Measurements from ENCODE around the gene TST. TPM values are rescaled to one million over a fixed set of nuclear protein-coding genes. Genes with fewer than 3 reads are reported as not detected.

Gene TST
- total and polyA plus RNA-seq, 9 of the 15 experiments (the other 6 are each of a cell fraction or from before 2014, with no cell fraction given) = 1.4 to 26.9 (median 12.4) TPM

GRCh38 chr22:37010976-37011375, 8.3 kb downstream of the TST start:
- H3K27me3 ChIP-seq (ENCODE audit: control insufficient read depth in 2 of 2, insufficient read depth in 2 of 2, low read length in 2 of 2) = peaks cover 2 to 10% of the 10 kb centered on the region in 2 experiments; a peak in 1 of 5 replicates
- H3K4me2 ChIP-seq (ENCODE audit: insufficient read depth, low read length) = no peak overlapping the region
- H3K9me3 ChIP-seq (replicated peaks; ENCODE audit: control insufficient read depth, insufficient read depth, low read depth, low read length) = no peaks in the 10 kb centered on the region
- no peak overlapping the region for H3K27ac ChIP-seq (ENCODE audit: extremely low read depth, low read depth, low read length)
- DNase-seq (ENCODE audit: extremely low read depth in 1 of 4, low spot score in 3 of 4) = no peak
- no peak overlapping the region for H3K4me3 ChIP-seq
- H4K20me1 ChIP-seq (replicated peaks; ENCODE audit: control insufficient read depth, insufficient read depth, low read length) = peaks cover 6% of the 10 kb centered on the region
- POLR2A ChIA-PET = interaction anchor here (0.7 to 1.2 kb wide), 2 partner anchors 11 to 15 kb away, joined by 3 to 4 read pairs; no protein-coding TSS in a partner anchor
- H3K36me3 ChIP-seq (ENCODE audit: control insufficient read depth, insufficient read depth, low read length) = no peaks in the 10 kb centered on the region
- peaks cover 19% of the 10 kb centered on the region in 2 experiments; a peak in 4 of 5 replicates for H3K4me1 ChIP-seq (replicated peaks in 1 of 2; ENCODE audit: control insufficient read depth in 2 of 2, insufficient read depth in 2 of 2, low read length in 2 of 2)
- no TSS peak for BruUV-seq (replicated peaks)
- FAIRE-seq = no peak
- ATAC-seq = no peak
- in situ Hi-C loops (cut with MboI) = no loop called here
- intact Hi-C loops (cut with micrococcal nuclease) = no loop called here
- CTCF ChIA-PET (ENCODE audit: low intra/inter-chr PET ratio) = no interaction called here
- no peaks in the 10 kb centered on the region; the same call in 2 of the 3 replicates for H3K79me2 ChIP-seq (ENCODE audit: control insufficient read depth, insufficient read depth, low read length)
- no peak overlapping the region for H2AFZ ChIP-seq (ENCODE audit: low read depth, low read length)
- no peak for TF ChIP-seq ARID4B (CRISPR knock-in tag; IDR thresholded peaks at IDR 0.05)
- TF ChIP-seq POLR2G (IDR thresholded peaks at IDR 0.05; ENCODE audit: low read depth, low read length) = peak; percentile 41; the same call in 1 of the 2 replicates
- 0 out of 4 replicates have a peak overlapping the region, but pooled peaks of 1 of the 2 experiments have one; percentile 13 for H3K9ac ChIP-seq (ENCODE audit: insufficient read depth in 1 of 2, low read depth in 2 of 2, low read length in 2 of 2)
- H3K9me1 ChIP-seq (ENCODE audit: control insufficient read depth, insufficient read depth, low read length) = peaks cover 2% of the 10 kb centered on the region
- 86% methylated on average over 13 of the region's 20 CpGs for WGBS (ENCODE audit: insufficient coverage, low coverage, missing lambda C conversion rate)

Data from K562 (cell line).